HUES64 (cell line): ENCODE measurements around the gene TMEM178B.

ENCODE experiments used
- H3K27ac ChIP-seq: 2 replicates; pipeline ENCODE4 v1.7.0; 2013; ENCODE audit warnings: low read depth, low read length, inconsistent platforms
- H3K27me3 ChIP-seq: 2 replicates; pipeline ENCODE4 v1.6.1; 2013; ENCODE audit warnings: mild to moderate bottlenecking, low read length; ENCODE audit not compliant: insufficient read depth
- H3K36me3 ChIP-seq: 2 replicates; pipeline ENCODE4 v1.6.1; 2013; ENCODE audit warnings: mild to moderate bottlenecking, low read length; ENCODE audit not compliant: insufficient read depth
- H3K4me1 ChIP-seq: 2 replicates; pipeline ENCODE4 v1.6.1; 2013; ENCODE audit warnings: mild to moderate bottlenecking, low read length, moderate library complexity; ENCODE audit not compliant: insufficient read depth
- H3K4me3 ChIP-seq: 2 replicates; pipeline ENCODE4 v1.5.1; 2013; ENCODE audit warnings: mild to moderate bottlenecking, low read length, moderate library complexity
- H3K9ac ChIP-seq: 2 replicates; pipeline ENCODE4 v1.6.1; 2013; ENCODE audit warnings: mild to moderate bottlenecking, low read depth, low read length
- H3K9me3 ChIP-seq: 2 replicates; pipeline ENCODE4 v1.6.1; 2013; ENCODE audit warnings: low read depth, low read length; ENCODE audit not compliant: insufficient read depth
- WGBS: fragments of 150-250, 120-280 bp; methylation state at CpG from one replicate; pipeline ENCODE4 v1.1.7; 2013; ENCODE audit warnings: missing lambda C conversion rate; 5-methylcytosine and 5-hydroxymethylcytosine counted together

Gene TMEM178B

DNA sequence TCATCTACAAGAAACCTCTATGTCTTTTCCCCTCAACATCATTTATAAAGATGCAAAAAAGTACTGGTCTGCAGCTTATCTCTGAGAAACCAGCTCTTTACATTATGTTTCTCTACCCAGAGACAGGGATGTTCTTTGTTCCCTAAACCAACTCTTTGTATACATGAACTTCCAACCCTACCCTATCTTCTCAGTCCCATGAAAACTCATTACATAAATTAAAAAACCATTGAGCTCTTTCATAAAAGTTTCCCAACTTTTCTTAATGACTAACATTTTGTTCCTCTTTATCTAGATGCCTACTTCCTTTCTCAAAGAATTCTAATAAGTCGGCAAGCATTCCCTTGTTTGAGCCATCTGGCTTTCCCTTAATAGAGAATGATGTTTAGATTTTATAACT, 284.5 kb downstream of the TMEM178B start:
- WGBS, result no CpG with 5 or more reads among the region's 1 CpG
- no peak overlapping the region for H3K4me3 ChIP-seq
- H3K36me3 ChIP-seq, result no peaks in the 10 kb centered on the region
- peaks cover 34% of the 10 kb centered on the region; the same call in 1 of the 2 replicates for H3K4me1 ChIP-seq
- H3K27ac ChIP-seq, result no peak overlapping the region
- H3K27me3 ChIP-seq, result no peaks in the 10 kb centered on the region
- no peaks in the 10 kb centered on the region for H3K9me3 ChIP-seq
- no peak overlapping the region for H3K9ac ChIP-seq

DNA sequence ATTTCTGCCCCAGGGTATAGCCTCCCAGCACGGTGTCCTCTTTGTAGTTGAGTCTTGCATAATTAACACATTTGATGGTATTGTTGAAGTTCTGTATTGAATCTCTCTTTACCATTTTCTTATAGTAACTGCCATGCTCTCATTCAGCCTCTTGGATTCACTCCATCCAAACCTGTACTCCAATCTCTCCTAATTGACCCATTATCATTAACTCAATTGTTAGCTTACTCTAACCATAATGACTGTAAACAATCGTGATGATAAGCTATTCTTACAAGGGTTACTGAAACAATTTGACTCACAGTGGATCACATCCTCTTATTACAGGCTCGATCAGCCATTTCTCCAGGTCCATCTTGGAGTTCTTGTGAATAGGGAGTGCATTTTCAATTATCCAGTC, 285.4 kb downstream of the TMEM178B start:
- H3K36me3 ChIP-seq, result no peaks in the 10 kb centered on the region
- H3K4me3 ChIP-seq, result no peak overlapping the region
- no peak overlapping the region for H3K27ac ChIP-seq
- H3K9ac ChIP-seq, result no peak overlapping the region
- no peaks in the 10 kb centered on the region for H3K9me3 ChIP-seq
- no peaks in the 10 kb centered on the region for H3K27me3 ChIP-seq
- peaks cover 34% of the 10 kb centered on the region; the same call in 1 of the 2 replicates for H3K4me1 ChIP-seq
- 91% methylated on average over 3 of the region's 3 CpGs for WGBS

GRCh38 chr7:141359740-141360415, 286.0 kb downstream of the TMEM178B start:
- H3K9me3 ChIP-seq, result no peaks in the 10 kb centered on the region
- 95% methylated on average over 5 of the region's 5 CpGs for WGBS
- no peak overlapping the region for H3K9ac ChIP-seq
- peaks cover 28% of the 10 kb centered on the region; the same call in 1 of the 2 replicates for H3K4me1 ChIP-seq
- H3K4me3 ChIP-seq, result no peak overlapping the region
- H3K36me3 ChIP-seq, result no peaks in the 10 kb centered on the region
- no peak overlapping the region for H3K27ac ChIP-seq
- H3K27me3 ChIP-seq, result no peaks in the 10 kb centered on the region

DNA sequence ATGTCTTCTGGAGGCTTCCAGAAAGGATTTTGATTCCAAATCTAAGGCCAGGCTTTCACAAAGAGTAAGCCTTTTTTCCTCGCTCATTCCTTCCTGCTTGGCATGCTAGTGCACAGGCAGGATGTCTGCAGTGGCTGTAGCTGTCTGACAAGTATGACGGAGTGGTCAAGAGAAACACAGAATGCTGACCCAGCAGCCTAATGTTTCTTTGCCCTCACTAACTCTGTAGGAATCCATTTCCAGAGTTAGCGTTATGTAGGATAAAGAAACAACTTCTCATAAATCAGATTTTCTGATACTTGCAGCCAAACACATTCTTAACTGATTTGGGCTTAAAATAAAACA, 286.5 kb downstream of the TMEM178B start:
- Histone ChIP-seq H3K27me3 (no peaks in the 10 kb centered on the region), H3K4me1 (peaks cover 23% of the 10 kb centered on the region; the same call in 1 of the 2 replicates), H3K4me3 (no peak overlapping the region), H3K9ac (no peak overlapping the region), H3K27ac (no peak overlapping the region), H3K36me3 (no peaks in the 10 kb centered on the region), H3K9me3 (no peaks in the 10 kb centered on the region)
- 97% methylated on average over 3 of the region's 3 CpGs for WGBS

GRCh38 chr7:141360803-141361202, 286.9 kb downstream of the TMEM178B start:
- no peak overlapping the region for H3K4me3 ChIP-seq
- H3K27me3 ChIP-seq, result no peaks in the 10 kb centered on the region
- no peaks in the 10 kb centered on the region for H3K9me3 ChIP-seq
- H3K9ac ChIP-seq, result no peak overlapping the region
- no peak overlapping the region for H3K27ac ChIP-seq
- WGBS, result 83% methylated on average over 1 of the region's 1 CpG
- no peaks in the 10 kb centered on the region for H3K36me3 ChIP-seq
- H3K4me1 ChIP-seq, result peaks cover 26% of the 10 kb centered on the region

- H3K27me3 ChIP-seq, result no peaks in the 10 kb centered on the region
- H3K36me3 ChIP-seq, result no peaks in the 10 kb centered on the region
- 91% methylated on average over 2 of the region's 2 CpGs for WGBS
- H3K9me3 ChIP-seq, result no peaks in the 10 kb centered on the region
- no peak overlapping the region for H3K4me3 ChIP-seq
- H3K9ac ChIP-seq, result no peak overlapping the region
- peaks cover 33% of the 10 kb centered on the region for H3K4me1 ChIP-seq
- H3K27ac ChIP-seq, result no peak overlapping the region
Measured at GRCh38 chr7:141361479-141361878, 287.6 kb downstream of the TMEM178B start.

GRCh38 chr7:141361960-141362359, 288.1 kb downstream of the TMEM178B start:
- H3K9ac ChIP-seq, result no peak overlapping the region
- WGBS, result 92% methylated on average over 4 of the region's 4 CpGs
- H3K27me3 ChIP-seq, result no peaks in the 10 kb centered on the region
- H3K27ac ChIP-seq, result no peak overlapping the region
- peaks cover 37% of the 10 kb centered on the region for H3K4me1 ChIP-seq
- no peaks in the 10 kb centered on the region for H3K36me3 ChIP-seq
- H3K4me3 ChIP-seq, result no peak overlapping the region
- H3K9me3 ChIP-seq, result no peaks in the 10 kb centered on the region

GRCh38 chr7:141362580-141363435, 288.9 kb downstream of the TMEM178B start:
- H3K9ac ChIP-seq, result no peak overlapping the region; the same call in 1 of the 2 replicates
- no peaks in the 10 kb centered on the region for H3K36me3 ChIP-seq
- no peaks in the 10 kb centered on the region for H3K9me3 ChIP-seq
- 85% methylated on average over 13 of the region's 13 CpGs for WGBS
- H3K27ac ChIP-seq, result no peak overlapping the region
- H3K4me1 ChIP-seq, result peaks cover 45% of the 10 kb centered on the region
- H3K27me3 ChIP-seq, result no peaks in the 10 kb centered on the region
- H3K4me3 ChIP-seq, result no peak overlapping the region

DNA sequence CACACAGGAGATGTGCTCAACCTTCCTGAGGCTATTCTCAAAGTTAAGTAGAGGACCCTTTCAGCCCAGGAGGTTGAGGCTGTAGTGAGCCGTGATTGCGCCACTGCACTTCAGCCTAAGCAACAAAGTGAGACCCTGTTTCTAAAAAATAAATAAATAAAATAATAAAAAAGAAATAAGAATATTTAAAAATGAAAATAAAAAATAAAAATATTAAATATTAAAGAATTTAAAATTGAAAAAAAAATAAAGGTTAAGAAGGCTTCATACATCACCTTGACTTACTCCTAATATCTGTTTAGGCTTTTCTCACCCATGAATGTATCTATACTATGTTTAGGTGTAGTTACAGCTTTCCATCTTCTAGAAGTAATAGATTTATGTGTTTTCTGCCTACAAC, 289.9 kb downstream of the TMEM178B start:
- WGBS, result 93% methylated on average over 2 of the region's 2 CpGs
- H3K4me3 ChIP-seq, result no peak overlapping the region
- H3K9ac ChIP-seq, result no peak overlapping the region
- no peak overlapping the region for H3K27ac ChIP-seq
- no peaks in the 10 kb centered on the region for H3K9me3 ChIP-seq
- no peaks in the 10 kb centered on the region for H3K27me3 ChIP-seq
- H3K36me3 ChIP-seq, result no peaks in the 10 kb centered on the region
- H3K4me1 ChIP-seq, result peaks cover 44% of the 10 kb centered on the region

DNA sequence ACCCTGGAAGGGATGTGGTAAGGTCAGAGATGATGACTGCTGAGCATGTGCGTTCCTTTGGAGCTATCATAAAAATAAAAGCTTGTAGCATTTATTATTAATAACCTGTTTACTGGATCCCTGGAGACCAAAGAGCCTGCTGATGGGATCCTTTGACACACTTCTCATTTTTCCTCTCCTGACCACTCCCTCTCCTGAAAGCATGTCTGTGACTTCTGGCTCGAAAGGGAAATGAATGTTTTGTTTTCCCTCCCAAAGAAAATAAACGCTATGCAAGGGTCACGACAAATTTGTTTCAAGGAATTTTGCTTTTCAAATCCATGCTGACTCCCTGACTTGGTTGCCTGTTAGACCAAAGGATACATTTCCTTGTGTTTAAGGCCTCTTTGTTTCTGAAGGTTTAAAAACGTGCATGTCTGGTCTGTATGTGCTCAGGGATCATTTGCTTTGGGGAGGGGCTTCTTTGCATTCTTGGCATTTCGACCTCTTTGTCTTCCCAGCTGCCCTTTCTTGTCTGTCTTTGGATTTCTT, 292.3 kb downstream of the TMEM178B start:
- Histone ChIP-seq H3K36me3 (no peaks in the 10 kb centered on the region), H3K27me3 (no peaks in the 10 kb centered on the region), H3K4me1 (peaks cover 49% of the 10 kb centered on the region), H3K27ac (peak overlapping the region; percentile 90), H3K9me3 (no peaks in the 10 kb centered on the region), H3K4me3 (peak overlapping the region; percentile 23; the same call in 1 of the 2 replicates), H3K9ac (peak overlapping the region; percentile 79)
- WGBS, result 49% methylated on average over 5 of the region's 6 CpGs

- Histone ChIP-seq H3K4me1 (peaks cover 30% of the 10 kb centered on the region), H3K4me3 (no peak overlapping the region), H3K27me3 (no peaks in the 10 kb centered on the region), H3K9me3 (no peaks in the 10 kb centered on the region), H3K27ac (no peak overlapping the region), H3K36me3 (no peaks in the 10 kb centered on the region), H3K9ac (no peak overlapping the region)
- WGBS, result 83% methylated on average over 4 of the region's 4 CpGs
Measured at GRCh38 chr7:141369422-141369821, 295.6 kb downstream of the TMEM178B start.
